SU-DHL-6 (cell line): ENCODE data around the gene PDGFD.

Source experiments
- CTCF ChIP-seq: fragments of 200-600 bp; sonication (generic); IDR thresholded peaks from one replicate; pipeline ENCODE4 v1.5.1; 2017; ENCODE audit warnings: antibody characterized with exemption, mild to moderate bottlenecking, low read length, moderate library complexity; ENCODE audit not compliant: insufficient read depth, poor library complexity, severe bottlenecking
- EZH2phosphoT487 ChIP-seq: fragments of 200-600 bp; sonication (generic), shearing (Covaris generic); conservative IDR thresholded peaks from 2 replicates; pipeline ENCODE4 v1.6.1; 2018; ENCODE audit warnings: mild to moderate bottlenecking, antibody characterized with exemption, low read length, moderate library complexity, mixed read lengths

DNA sequence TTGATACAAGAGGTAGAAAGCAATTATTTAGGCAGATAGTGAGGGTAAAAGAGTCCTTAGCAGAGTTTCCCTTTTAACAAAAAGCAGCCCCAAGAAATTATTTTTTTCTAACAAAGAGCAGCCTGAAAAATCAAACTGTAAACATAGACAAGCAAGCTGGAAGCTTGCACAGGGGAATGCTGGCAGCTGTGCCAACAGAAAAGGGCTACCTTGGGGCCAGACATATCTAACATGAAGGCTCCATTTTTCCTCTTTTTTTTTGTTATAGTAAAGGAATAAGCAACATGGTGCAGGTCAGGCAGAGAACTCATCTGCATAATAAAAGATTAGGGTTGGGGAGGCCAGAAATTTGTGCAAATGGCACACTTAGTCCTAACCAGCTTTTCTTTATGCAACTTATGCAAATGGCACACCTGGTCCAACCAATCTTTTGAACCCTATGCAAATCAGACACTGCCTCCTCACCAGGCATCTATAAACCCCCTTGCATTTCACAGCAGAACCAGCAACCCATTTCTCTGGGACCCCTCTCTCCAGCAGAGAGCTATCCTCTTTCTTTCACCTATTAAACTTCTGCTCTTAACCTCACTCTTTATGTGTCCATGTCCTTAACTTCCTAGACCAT, 41.8 kb downstream of the PDGFD start:
- no peak for TF ChIP-seq CTCF
- no peak for TF ChIP-seq EZH2phosphoT487
